GM12873 (cell line): ENCODE measurements around the gene FANCC.

ENCODE experiments used
- TF ChIP-seq, protein P1 (sequence below): IDR thresholded peaks from 2 replicates; pipeline ENCODE4 v1.5.1; 2012; ENCODE audit warnings: low read depth, mild to moderate bottlenecking, moderate library complexity, low read length, control low read depth; ENCODE audit not compliant: insufficient read depth; ENCODE audit errors: missing control alignments

FANCC gene

GRCh38 chr9:95317119-95317892, at the start of gene FANCC:
Gene FANCC, minus strand, starts transcription at chr9:95317709. Its CDS starts 68,418 bp downstream, at chr9:95249291.
- TF ChIP-seq, protein P1, sequence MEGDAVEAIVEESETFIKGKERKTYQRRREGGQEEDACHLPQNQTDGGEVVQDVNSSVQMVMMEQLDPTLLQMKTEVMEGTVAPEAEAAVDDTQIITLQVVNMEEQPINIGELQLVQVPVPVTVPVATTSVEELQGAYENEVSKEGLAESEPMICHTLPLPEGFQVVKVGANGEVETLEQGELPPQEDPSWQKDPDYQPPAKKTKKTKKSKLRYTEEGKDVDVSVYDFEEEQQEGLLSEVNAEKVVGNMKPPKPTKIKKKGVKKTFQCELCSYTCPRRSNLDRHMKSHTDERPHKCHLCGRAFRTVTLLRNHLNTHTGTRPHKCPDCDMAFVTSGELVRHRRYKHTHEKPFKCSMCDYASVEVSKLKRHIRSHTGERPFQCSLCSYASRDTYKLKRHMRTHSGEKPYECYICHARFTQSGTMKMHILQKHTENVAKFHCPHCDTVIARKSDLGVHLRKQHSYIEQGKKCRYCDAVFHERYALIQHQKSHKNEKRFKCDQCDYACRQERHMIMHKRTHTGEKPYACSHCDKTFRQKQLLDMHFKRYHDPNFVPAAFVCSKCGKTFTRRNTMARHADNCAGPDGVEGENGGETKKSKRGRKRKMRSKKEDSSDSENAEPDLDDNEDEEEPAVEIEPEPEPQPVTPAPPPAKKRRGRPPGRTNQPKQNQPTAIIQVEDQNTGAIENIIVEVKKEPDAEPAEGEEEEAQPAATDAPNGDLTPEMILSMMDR: no peak

DNA sequence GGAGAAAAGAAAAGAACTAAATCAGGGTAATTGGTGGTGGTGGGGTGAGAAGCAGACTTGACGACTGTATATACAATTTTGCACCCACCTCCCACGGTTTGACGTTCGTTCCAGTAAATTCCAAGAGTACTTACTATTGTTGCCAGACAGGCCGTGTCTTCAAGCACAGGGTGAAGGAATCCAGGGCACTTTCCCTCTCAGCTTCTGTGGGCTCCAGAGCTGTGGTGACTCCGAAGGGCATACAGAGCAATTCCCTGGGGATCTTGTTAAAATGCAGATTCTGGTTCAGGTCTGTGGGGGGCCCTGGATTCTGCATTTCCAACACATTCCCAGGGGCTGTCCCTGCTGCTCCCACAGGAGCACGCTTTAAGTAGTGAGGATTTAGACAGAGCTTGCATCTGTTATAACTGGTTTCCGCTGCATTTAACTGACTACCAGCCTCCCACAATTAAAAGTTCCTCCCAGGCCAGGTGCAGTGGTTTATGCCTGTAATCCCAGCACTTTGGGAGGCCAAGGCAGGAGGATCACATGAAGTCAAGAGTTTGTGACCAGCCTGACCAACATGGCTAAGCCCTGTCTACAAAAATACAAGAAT, 49.3 kb upstream of the FANCC start:
- TF ChIP-seq, protein P1: no peak

DNA sequence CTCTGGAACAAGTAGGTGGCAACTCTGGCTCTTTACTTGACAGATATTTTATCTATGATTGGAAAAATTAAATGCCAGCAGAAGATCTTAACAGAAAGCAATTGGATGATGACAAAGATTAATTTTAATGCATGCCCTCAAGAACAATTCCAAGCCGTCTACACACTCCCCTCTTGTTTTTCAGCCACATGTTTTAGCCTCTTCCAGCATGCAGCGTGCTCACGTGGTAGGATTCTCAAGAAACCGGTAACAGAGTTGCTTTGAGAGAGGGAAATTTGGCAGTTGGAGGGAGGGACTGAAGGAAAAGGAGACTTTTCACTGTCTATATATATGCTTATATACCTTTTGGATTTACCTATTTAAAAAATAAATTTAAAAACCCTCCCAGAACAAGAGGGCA, 48.3 kb upstream of the FANCC start:
- TF ChIP-seq, protein P1: no peak

GRCh38 chr9:95363051-95363841, 45.7 kb upstream of the FANCC start:
- TF ChIP-seq, protein P1: no peak

GRCh38 chr9:95360866-95361265, 43.4 kb upstream of the FANCC start:
- TF ChIP-seq, protein P1: no peak

- TF ChIP-seq, protein P1: no peak
These were observed 39.8 kb upstream of the FANCC start for GRCh38 chr9:95357316-95357715.

DNA sequence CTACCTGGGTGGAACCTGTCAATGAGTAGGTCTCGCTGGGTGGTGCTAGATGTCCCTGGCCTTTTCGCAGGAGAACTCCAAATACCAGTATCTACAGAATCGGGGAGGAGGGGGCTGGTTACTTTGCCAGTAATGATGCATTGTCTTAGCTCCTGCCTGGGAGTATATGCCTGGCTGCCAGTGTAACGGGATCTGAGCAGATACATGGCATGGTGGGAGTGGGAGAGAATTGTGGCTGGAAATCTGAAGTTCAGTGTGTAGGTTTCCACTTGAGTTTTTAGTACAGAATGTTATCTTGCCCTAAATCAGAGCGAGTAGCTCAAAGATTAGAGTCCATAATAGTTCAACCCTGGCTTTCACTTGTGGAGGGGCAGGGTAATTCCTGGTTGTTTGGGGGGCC, 38.0 kb upstream of the FANCC start:
- TF ChIP-seq, protein P1: no peak
